DND-41 (cell line): Measurements from ENCODE around the gene PNMT.

Source experiments
- EZH2 ChIP-seq: IDR thresholded peaks from 3 replicates; pipeline ENCODE4 v1.6.1; 2012; ENCODE audit warnings: borderline replicate concordance, low read depth, mild to moderate bottlenecking, moderate library complexity, low read length, inconsistent platforms; ENCODE audit not compliant: severe bottlenecking
- TF ChIP-seq, protein P1 (sequence below): IDR thresholded peaks from 2 replicates; pipeline ENCODE4 v1.5.1; 2012; ENCODE audit warnings: borderline replicate concordance, low read length, moderate library complexity, mild to moderate bottlenecking; ENCODE audit not compliant: poor library complexity, severe bottlenecking; ENCODE audit errors: extremely low read depth

DNA sequence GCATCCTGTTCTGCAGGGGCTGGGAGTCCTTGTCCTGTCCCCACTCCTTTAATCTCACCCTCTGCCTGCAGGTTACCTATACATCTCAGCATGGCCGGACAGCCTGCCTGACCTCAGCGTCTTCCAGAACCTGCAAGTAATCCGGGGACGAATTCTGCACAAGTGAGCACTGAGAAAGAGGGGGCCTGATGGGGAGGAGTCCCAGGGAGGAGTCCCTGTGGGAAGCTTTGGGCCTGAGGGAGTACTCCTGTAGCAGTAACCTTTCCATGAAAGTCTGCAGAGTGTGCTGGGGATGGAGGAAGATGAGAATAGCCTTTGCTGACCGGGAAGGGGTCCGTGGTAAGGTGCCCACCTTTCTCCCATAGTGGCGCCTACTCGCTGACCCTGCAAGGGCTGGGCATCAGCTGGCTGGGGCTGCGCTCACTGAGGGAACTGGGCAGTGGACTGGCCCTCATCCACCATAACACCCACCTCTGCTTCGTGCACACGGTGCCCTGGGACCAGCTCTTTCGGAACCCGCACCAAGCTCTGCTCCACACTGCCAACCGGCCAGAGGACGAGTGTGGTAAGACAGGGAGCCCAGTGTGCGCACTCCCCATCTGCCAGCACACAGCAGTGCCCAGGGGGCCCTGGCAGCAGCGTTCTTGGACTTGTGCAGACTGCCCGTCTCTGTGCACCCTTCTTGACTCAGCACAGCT lies 47.3 kb downstream of the PNMT start:
- TF ChIP-seq, protein P1, sequence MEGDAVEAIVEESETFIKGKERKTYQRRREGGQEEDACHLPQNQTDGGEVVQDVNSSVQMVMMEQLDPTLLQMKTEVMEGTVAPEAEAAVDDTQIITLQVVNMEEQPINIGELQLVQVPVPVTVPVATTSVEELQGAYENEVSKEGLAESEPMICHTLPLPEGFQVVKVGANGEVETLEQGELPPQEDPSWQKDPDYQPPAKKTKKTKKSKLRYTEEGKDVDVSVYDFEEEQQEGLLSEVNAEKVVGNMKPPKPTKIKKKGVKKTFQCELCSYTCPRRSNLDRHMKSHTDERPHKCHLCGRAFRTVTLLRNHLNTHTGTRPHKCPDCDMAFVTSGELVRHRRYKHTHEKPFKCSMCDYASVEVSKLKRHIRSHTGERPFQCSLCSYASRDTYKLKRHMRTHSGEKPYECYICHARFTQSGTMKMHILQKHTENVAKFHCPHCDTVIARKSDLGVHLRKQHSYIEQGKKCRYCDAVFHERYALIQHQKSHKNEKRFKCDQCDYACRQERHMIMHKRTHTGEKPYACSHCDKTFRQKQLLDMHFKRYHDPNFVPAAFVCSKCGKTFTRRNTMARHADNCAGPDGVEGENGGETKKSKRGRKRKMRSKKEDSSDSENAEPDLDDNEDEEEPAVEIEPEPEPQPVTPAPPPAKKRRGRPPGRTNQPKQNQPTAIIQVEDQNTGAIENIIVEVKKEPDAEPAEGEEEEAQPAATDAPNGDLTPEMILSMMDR, result no peak
- no peak for TF ChIP-seq EZH2
